ENCODE results near the gene APOA5. TPM values are rescaled to one million over a fixed set of nuclear protein-coding genes. Genes with fewer than 3 reads are reported as not detected.
A peak's percentile ranks its signal among the peaks of the same experiment; 100 is the strongest.

APOA5 gene
- total and polyA plus RNA-seq, 2 of the 13 experiments (the other 11 are each of a cell fraction or from before 2014, with no cell fraction given) = 44.0 to 49.1 TPM

- TF ChIP-seq KLF12 (CRISPR knock-in tag; IDR thresholded peaks at IDR 0.05; ENCODE audit: borderline replicate concordance) (peak; percentile 74), HDAC1 (CRISPR knock-in tag; IDR thresholded peaks at IDR 0.05) (peak; percentile 33), TFAP4 (IDR thresholded peaks at IDR 0.05; ENCODE audit: borderline replicate concordance, low read depth) (peak; percentile 84; the same call in 1 of the 2 replicates), TFE3 (CRISPR knock-in tag; IDR thresholded peaks at IDR 0.05) (peak; percentile 87), KMT2B (CRISPR knock-in tag; IDR thresholded peaks at IDR 0.05) (peak; percentile 28; the same call in 1 of the 2 replicates), CSRNP1 (CRISPR knock-in tag; IDR thresholded peaks at IDR 0.05) (peak; percentile 89), PATZ1 (CRISPR knock-in tag; IDR thresholded peaks at IDR 0.05) (peak; percentile 41; the same call in 1 of the 2 replicates), TBX3 (IDR thresholded peaks at IDR 0.05; ENCODE audit: borderline replicate concordance) (no peak), SETDB1 (CRISPR knock-in tag; IDR thresholded peaks at IDR 0.05; ENCODE audit: borderline replicate concordance) (no peak), ARID5B (CRISPR knock-in tag; IDR thresholded peaks at IDR 0.05) (peak; percentile 82), SRSF1 (optimal IDR thresholded peaks at IDR 0.05; ENCODE audit: low read depth, low read length) (no peak), PBX2 (CRISPR knock-in tag; IDR thresholded peaks at IDR 0.05) (no peak), HIVEP1 (CRISPR knock-in tag; IDR thresholded peaks at IDR 0.05) (peak; percentile 33; the same call in 1 of the 2 replicates), SMYD3 (CRISPR knock-in tag; IDR thresholded peaks at IDR 0.05) (peak; percentile 77), DBP (CRISPR knock-in tag; IDR thresholded peaks at IDR 0.05; ENCODE audit: not compliant biosample characterization) (no peak)
Observed at GRCh38 chr11:116833816-116834534, 42.3 kb upstream of the APOA5 start (continued).

Data from HepG2 (cell line).